WTC11 (cell line): ENCODE measurements around the gene RPS5. TPM values are rescaled to one million over a fixed set of nuclear protein-coding genes. Genes with fewer than 3 reads are reported as not detected.

Experiments used
- ATAC-seq: fragments of 200-7000 bp; cut with Tn5 transposase; 2 replicates; pipeline ENCODE4 v1.10.0; 2021; ENCODE audit warnings: mild to moderate bottlenecking, moderate library complexity
- CTCF ChIA-PET: fragments of 300-600 bp; sonication (Branson Sonifier 250); formaldehyde crosslinking; loops from one replicate; lab custom pipeline; 2021; ENCODE audit warnings: antibody characterized with exemption; lab: Charles Lee
- POLR2A ChIA-PET: fragments of 350-600 bp; sonication (Branson Sonifier 250); formaldehyde crosslinking; loops from one replicate; lab custom pipeline; 2021; ENCODE audit warnings: antibody characterized with exemption; lab: Charles Lee
- DNase-seq: peaks from one replicate; pipeline ENCODE4 v3.0.0; 2021; ENCODE audit warnings: low spot score
- H3K27ac Mint-ChIP-seq: 2 replicates; pipeline ENCODE4 v1.8.0; 2021; ENCODE audit warnings: mixed read lengths
- H3K27me3 Mint-ChIP-seq: 2 replicates; pipeline ENCODE4 v1.8.0; 2021; ENCODE audit warnings: low read depth, mild to moderate bottlenecking, moderate library complexity, mixed read lengths
- H3K36me3 Mint-ChIP-seq: 2 replicates; pipeline ENCODE4 v1.8.0; 2021; ENCODE audit warnings: mixed read lengths
- H3K4me1 Mint-ChIP-seq: 2 replicates; pipeline ENCODE4 v1.8.0; 2022; ENCODE audit warnings: mixed read lengths
- H3K4me3 Mint-ChIP-seq: 2 replicates; pipeline ENCODE4 v1.8.0; 2021; ENCODE audit warnings: mild to moderate bottlenecking, moderate library complexity, mixed read lengths
- H3K9me3 Mint-ChIP-seq: 2 replicates; pipeline ENCODE4 v1.8.0; 2021; ENCODE audit warnings: mixed read lengths
- CREB1 ChIP-seq: sonication (generic); formaldehyde crosslinking; IDR thresholded peaks from 2 replicates; pipeline ENCODE4 v1.8.0; 2023; ENCODE audit warnings: mild to moderate bottlenecking, missing genetic modification reagents
- ESRRA ChIP-seq: sonication (generic); formaldehyde crosslinking; IDR thresholded peaks from 2 replicates; pipeline ENCODE4 v1.8.1; 2022; ENCODE audit warnings: mild to moderate bottlenecking, missing genetic modification reagents, borderline replicate concordance
- FOXP1 ChIP-seq: sonication (generic); formaldehyde crosslinking; IDR thresholded peaks from 2 replicates; pipeline ENCODE4 v1.8.0; 2022; ENCODE audit warnings: missing genetic modification reagents, mild to moderate bottlenecking, moderate library complexity, borderline replicate concordance
- HMGA2 ChIP-seq: fragments of 250-450 bp; sonication (Bioruptor Pico); IDR thresholded peaks from 2 replicates; pipeline ENCODE4 v1.4.0; 2021; ENCODE audit warnings: mild to moderate bottlenecking, moderate library complexity
- JAZF1 ChIP-seq: fragments of 250-450 bp; sonication (Bioruptor Pico); IDR thresholded peaks from 2 replicates; pipeline ENCODE4 v1.9.0; 2021; ENCODE audit warnings: moderate library complexity, mild to moderate bottlenecking, inconsistent platforms
- NR1H2 ChIP-seq: sonication (generic); formaldehyde crosslinking; IDR thresholded peaks from 2 replicates; pipeline ENCODE4 v1.9.0; 2021; ENCODE audit warnings: mild to moderate bottlenecking, moderate library complexity, missing genetic modification reagents
- NR2C2 ChIP-seq: sonication (generic); formaldehyde crosslinking; IDR thresholded peaks from 2 replicates; pipeline ENCODE4 v1.8.0; 2022; ENCODE audit warnings: mild to moderate bottlenecking, missing genetic modification reagents
- SMAD4 ChIP-seq: sonication (generic); formaldehyde crosslinking; IDR thresholded peaks from 2 replicates; pipeline ENCODE4 v1.8.0; 2022; ENCODE audit warnings: mild to moderate bottlenecking, missing genetic modification reagents
- TEAD1 ChIP-seq: sonication (generic); formaldehyde crosslinking; IDR thresholded peaks from 2 replicates; pipeline ENCODE4 v1.8.0; 2022; ENCODE audit warnings: mild to moderate bottlenecking, missing genetic modification reagents
- ZNF232 ChIP-seq: sonication (generic); formaldehyde crosslinking; IDR thresholded peaks from 2 replicates; pipeline ENCODE4 v1.8.0; 2022; ENCODE audit warnings: mild to moderate bottlenecking, missing genetic modification reagents
- ZNF423 ChIP-seq: fragments of 250-450 bp; sonication (Bioruptor Pico); IDR thresholded peaks from 2 replicates; pipeline ENCODE4 v2.1.2; 2022; ENCODE audit warnings: mild to moderate bottlenecking, moderate library complexity
- total RNA-seq: library from RNA; stranded (reverse); gene quantifications from 3 replicates; pipeline ENCODE4 v1.2.3, GENCODE V29; 2021
- TF ChIP-seq, protein P1 (sequence below): fragments of 250-450 bp; sonication (Bioruptor Pico); IDR thresholded peaks from 2 replicates; pipeline ENCODE4 v2.1.2; 2022; ENCODE audit warnings: mild to moderate bottlenecking, moderate library complexity
- TF ChIP-seq, protein P2 (sequence below): sonication (generic); formaldehyde crosslinking; IDR thresholded peaks from 2 replicates; pipeline ENCODE4 v1.8.0; 2023; ENCODE audit warnings: mild to moderate bottlenecking, missing genetic modification reagents
- TF ChIP-seq, protein P3 (sequence below): sonication (generic); formaldehyde crosslinking; IDR thresholded peaks from 2 replicates; pipeline ENCODE4 v1.8.0; 2022; ENCODE audit warnings: mild to moderate bottlenecking, missing genetic modification reagents
- TF ChIP-seq, protein P4 (sequence below): sonication (generic); formaldehyde crosslinking; IDR thresholded peaks from 2 replicates; pipeline ENCODE4 v1.8.1; 2023; ENCODE audit warnings: mild to moderate bottlenecking, missing genetic modification reagents, moderate library complexity
- TF ChIP-seq, protein P5 (sequence below): sonication (generic); formaldehyde crosslinking; IDR thresholded peaks from 2 replicates; pipeline ENCODE4 v1.8.1; 2023; ENCODE audit warnings: mild to moderate bottlenecking, missing genetic modification reagents, moderate library complexity
- TF ChIP-seq, protein P6 (sequence below): sonication (generic); formaldehyde crosslinking; IDR thresholded peaks from 2 replicates; pipeline ENCODE4 v1.8.0; 2022; ENCODE audit warnings: mild to moderate bottlenecking, missing genetic modification reagents

RPS5 gene
- total RNA-seq, 1 experiment from 2014 or later = 1,502 TPM

DNA sequence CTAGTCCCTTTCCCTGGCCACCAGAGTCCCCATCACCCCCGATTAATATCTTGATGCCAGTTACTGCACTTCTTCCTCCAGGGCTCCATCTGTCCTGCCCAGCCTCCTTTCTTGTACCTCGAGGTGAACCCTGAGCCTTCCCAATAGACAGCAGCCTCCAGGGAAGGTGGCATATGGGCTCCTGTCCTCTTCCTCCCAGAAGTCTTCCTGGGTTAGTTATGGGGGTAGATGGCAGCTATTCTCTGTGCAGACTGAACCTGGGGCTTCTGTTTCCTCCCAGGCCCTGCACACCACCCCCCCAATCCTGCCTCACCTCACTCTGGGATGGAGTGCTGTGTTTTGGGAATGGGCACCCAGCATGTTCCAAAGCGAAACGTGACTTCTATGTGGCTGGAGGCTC, 11.0 kb downstream of the RPS5 start (continued):
- TF ChIP-seq, protein P1, sequence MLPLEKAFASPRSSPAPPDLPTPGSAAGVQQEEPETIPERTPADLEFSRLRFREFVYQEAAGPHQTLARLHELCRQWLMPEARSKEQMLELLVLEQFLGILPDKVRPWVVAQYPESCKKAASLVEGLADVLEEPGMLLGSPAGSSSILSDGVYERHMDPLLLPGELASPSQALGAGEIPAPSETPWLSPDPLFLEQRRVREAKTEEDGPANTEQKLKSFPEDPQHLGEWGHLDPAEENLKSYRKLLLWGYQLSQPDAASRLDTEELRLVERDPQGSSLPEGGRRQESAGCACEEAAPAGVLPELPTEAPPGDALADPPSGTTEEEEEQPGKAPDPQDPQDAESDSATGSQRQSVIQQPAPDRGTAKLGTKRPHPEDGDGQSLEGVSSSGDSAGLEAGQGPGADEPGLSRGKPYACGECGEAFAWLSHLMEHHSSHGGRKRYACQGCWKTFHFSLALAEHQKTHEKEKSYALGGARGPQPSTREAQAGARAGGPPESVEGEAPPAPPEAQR (CRISPR knock-in tag) = no peak
- no peak for TF ChIP-seq SMAD4 (CRISPR knock-in tag)
- no peak for TF ChIP-seq ZNF232 (CRISPR knock-in tag)
- TF ChIP-seq FOXP1 (CRISPR knock-in tag) = no peak
- no peak for TF ChIP-seq HMGA2 (CRISPR knock-in tag)
- TF ChIP-seq, all 79 proteins: peak for 0

DNA sequence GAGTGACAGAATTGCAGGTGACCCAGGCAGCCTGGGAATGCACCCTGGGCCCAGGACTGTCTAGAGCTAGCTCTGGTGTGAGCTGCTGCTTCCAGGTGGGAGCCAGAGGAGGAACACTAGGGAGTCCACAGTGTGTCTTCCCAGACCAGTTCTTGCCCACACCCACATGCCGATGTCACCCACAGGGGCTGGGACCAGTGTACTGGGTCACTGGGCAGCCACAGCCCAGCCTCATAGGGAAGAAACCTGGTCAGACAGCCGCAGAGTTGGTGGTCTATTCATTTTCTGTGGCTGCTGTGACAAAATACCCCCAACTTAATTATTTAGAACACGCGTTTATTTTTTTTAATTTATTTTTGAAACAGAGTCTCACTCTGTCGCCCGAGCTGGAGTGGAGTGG, 11.5 kb downstream of the RPS5 start:
- Mint-ChIP-seq H3K27me3 (peaks cover 36% of the 10 kb centered on the region), H3K27ac (no peak overlapping the region), H3K36me3 (peaks cover 14% of the 10 kb centered on the region), H3K9me3 (no peaks in the 10 kb centered on the region), H3K4me1 (peaks cover 16% of the 10 kb centered on the region), H3K4me3 (no peak overlapping the region)
- DNase-seq = no peak
- ChIA-PET CTCF (no interaction called here), POLR2A (interaction anchor here (1.5 kb wide), 1 partner anchor 10 kb away, joined by 3 read pairs; the partner anchor contains the start of gene ZNF584)
- TF ChIP-seq, protein P2, sequence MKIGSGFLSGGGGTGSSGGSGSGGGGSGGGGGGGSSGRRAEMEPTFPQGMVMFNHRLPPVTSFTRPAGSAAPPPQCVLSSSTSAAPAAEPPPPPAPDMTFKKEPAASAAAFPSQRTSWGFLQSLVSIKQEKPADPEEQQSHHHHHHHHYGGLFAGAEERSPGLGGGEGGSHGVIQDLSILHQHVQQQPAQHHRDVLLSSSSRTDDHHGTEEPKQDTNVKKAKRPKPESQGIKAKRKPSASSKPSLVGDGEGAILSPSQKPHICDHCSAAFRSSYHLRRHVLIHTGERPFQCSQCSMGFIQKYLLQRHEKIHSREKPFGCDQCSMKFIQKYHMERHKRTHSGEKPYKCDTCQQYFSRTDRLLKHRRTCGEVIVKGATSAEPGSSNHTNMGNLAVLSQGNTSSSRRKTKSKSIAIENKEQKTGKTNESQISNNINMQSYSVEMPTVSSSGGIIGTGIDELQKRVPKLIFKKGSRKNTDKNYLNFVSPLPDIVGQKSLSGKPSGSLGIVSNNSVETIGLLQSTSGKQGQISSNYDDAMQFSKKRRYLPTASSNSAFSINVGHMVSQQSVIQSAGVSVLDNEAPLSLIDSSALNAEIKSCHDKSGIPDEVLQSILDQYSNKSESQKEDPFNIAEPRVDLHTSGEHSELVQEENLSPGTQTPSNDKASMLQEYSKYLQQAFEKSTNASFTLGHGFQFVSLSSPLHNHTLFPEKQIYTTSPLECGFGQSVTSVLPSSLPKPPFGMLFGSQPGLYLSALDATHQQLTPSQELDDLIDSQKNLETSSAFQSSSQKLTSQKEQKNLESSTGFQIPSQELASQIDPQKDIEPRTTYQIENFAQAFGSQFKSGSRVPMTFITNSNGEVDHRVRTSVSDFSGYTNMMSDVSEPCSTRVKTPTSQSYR (CRISPR knock-in tag) = no peak
- TF ChIP-seq, protein P3, sequence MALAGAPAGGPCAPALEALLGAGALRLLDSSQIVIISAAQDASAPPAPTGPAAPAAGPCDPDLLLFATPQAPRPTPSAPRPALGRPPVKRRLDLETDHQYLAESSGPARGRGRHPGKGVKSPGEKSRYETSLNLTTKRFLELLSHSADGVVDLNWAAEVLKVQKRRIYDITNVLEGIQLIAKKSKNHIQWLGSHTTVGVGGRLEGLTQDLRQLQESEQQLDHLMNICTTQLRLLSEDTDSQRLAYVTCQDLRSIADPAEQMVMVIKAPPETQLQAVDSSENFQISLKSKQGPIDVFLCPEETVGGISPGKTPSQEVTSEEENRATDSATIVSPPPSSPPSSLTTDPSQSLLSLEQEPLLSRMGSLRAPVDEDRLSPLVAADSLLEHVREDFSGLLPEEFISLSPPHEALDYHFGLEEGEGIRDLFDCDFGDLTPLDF (CRISPR knock-in tag) = no peak
- TF ChIP-seq ESRRA (CRISPR knock-in tag) (no peak), NR1H2 (no peak)
- TF ChIP-seq, protein P4, sequence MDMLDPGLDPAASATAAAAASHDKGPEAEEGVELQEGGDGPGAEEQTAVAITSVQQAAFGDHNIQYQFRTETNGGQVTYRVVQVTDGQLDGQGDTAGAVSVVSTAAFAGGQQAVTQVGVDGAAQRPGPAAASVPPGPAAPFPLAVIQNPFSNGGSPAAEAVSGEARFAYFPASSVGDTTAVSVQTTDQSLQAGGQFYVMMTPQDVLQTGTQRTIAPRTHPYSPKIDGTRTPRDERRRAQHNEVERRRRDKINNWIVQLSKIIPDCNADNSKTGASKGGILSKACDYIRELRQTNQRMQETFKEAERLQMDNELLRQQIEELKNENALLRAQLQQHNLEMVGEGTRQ (CRISPR knock-in tag) = no peak
- ATAC-seq = no peak

DNA sequence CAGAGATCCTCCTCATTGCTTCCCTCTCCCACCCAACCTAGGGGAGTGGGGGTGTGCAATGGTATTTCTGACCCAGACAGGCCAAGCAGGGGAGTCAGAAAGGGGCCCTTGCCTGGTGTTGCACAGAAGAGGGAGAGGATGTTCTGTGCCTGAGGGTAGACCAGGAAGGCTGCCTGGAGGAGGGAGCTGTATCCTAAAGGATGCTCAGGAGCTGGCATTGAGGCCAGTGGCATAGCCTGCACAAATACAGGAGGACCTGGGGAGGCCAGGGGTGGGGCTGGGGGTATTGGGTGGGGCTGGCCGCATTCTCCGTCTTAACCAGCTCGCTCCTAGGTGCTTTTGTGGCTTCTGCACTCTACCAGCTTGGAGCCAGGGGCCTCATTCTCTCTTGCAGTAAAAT, 12.8 kb downstream of the RPS5 start:
- Mint-ChIP-seq H3K27me3 (peaks cover 36% of the 10 kb centered on the region), H3K4me1 (peaks cover 15% of the 10 kb centered on the region), H3K4me3 (peak overlapping the region; percentile 83), H3K9me3 (no peaks in the 10 kb centered on the region), H3K27ac (no peak overlapping the region), H3K36me3 (peaks cover 5% of the 10 kb centered on the region; the same call in 1 of the 2 replicates)
- CTCF ChIA-PET = interaction anchor here (1.0 kb wide), 1 partner anchor 119 kb away, joined by 3 read pairs; no protein-coding TSS in a partner anchor
- DNase-seq (no peak), ATAC-seq (no peak)
- POLR2A ChIA-PET = no interaction called here
- no peak for TF ChIP-seq ZNF423 (CRISPR knock-in tag)
- TF ChIP-seq, protein P5, sequence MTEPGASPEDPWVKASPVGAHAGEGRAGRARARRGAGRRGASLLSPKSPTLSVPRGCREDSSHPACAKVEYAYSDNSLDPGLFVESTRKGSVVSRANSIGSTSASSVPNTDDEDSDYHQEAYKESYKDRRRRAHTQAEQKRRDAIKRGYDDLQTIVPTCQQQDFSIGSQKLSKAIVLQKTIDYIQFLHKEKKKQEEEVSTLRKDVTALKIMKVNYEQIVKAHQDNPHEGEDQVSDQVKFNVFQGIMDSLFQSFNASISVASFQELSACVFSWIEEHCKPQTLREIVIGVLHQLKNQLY (CRISPR knock-in tag) = no peak

DNA sequence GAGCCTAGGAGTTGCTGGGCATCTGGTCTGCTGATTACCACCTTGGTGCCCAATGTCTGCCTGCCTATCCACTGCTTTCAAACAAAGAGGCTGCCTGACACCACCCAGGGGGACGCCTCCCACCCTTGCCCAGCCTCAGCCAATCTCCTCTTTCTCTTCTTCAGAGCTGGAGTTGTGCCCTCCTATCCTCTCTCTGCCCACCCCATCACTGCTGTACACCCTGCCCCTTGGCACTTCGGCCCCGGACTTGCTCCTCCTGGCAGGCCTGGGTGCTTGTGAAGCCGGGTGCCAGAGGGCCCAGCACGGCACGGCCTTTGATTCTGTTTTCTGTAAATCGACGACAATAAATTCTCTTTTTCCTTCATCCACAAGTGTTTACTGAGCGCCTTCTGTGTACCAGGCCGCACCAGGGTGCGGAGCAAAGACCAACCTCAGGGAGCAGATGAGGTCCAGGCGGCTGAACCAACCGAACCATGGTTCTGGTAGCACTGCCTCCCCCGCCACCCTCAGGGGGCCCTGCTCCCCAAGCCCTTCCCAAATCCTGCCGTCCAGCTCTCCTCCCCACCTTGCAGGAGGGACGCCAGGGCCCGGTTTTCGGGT, 13.3 kb downstream of the RPS5 start:
- POLR2A ChIA-PET = no interaction called here
- CTCF ChIA-PET = interaction anchor here (1.0 kb wide), 1 partner anchor 119 kb away, joined by 3 read pairs; no protein-coding TSS in a partner anchor
- TF ChIP-seq JAZF1 (no peak), NR2C2 (CRISPR knock-in tag) (no peak), CREB1 (no peak), TEAD1 (CRISPR knock-in tag) (0 out of 2 replicates have a peak, but pooled peaks have one; percentile 1)
- TF ChIP-seq, protein P6, sequence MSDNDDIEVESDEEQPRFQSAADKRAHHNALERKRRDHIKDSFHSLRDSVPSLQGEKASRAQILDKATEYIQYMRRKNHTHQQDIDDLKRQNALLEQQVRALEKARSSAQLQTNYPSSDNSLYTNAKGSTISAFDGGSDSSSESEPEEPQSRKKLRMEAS (CRISPR knock-in tag) = no peak
- TF ChIP-seq, all 79 proteins: peak for 1
- no peak for ATAC-seq
- H3K9me3 Mint-ChIP-seq = no peaks in the 10 kb centered on the region
- DNase-seq = no peak
- peaks cover 12% of the 10 kb centered on the region for H3K4me1 Mint-ChIP-seq
- peaks cover 4% of the 10 kb centered on the region; the same call in 1 of the 2 replicates for H3K36me3 Mint-ChIP-seq
- peak overlapping the region; percentile 83 for H3K4me3 Mint-ChIP-seq
- no peak overlapping the region for H3K27ac Mint-ChIP-seq
- peaks cover 36% of the 10 kb centered on the region for H3K27me3 Mint-ChIP-seq
